HG03460 (cell line): ENCODE results near the gene FBXO27.
"Not testable (repeated sequence)": the region's sequence is repeated elsewhere in the genome, so short reads cannot be mapped to it uniquely, and the experiment has no call there.

ENCODE experiments used
- ATAC-seq: cut with Tn5 transposase; IDR thresholded peaks from one replicate; pipeline ENCODE4 v1.9.1; 2021; ENCODE audit not compliant: unreplicated experiment

Gene FBXO27, protein sequence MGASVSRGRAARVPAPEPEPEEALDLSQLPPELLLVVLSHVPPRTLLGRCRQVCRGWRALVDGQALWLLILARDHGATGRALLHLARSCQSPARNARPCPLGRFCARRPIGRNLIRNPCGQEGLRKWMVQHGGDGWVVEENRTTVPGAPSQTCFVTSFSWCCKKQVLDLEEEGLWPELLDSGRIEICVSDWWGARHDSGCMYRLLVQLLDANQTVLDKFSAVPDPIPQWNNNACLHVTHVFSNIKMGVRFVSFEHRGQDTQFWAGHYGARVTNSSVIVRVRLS

DNA sequence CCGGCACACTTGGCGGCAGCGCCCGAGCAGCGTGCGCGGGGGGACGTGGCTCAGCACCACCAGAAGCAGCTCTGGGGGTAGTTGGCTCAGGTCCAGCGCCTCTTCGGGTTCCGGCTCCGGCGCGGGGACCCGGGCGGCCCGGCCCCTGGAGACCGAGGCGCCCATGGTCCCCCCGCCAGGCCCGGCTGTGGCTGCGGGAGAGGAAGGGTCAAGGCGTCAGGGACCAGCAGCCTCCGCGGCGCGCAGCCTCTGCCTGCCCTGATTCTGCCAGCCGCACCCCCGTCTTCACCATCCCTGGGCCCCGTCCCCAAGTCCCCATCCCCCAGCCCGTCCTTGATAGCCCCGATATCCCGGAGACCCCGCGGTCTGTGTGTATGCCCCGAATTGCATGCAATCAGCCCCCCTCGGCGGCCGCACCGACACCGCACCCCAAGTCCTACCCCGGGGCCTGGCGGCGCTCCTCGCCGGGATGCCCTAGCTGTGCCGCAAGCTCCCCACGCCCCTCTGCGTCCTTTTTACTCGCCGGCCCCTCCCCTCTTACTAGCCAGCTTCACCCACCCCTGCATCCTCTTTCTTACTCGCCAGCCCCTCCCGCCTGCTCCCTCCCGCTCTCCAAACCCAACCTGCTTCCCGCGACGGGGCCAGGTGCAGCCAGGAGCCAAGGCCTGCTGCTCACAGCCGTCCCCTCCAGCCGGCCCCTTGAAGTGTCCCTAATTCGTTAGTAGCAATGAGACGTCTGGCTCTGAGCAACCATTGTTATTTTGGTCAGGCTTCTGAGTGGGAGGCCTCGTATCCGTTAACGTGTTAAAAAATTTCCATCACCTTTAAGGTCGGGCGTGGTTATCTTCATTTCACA is at the start of gene FBXO27:
Gene FBXO27, minus strand, starts transcription at position 487 of the 856 bp plus-strand sequence. Its CDS starts 322 bp downstream, at position 165.
- ATAC-seq, result no peak

DNA sequence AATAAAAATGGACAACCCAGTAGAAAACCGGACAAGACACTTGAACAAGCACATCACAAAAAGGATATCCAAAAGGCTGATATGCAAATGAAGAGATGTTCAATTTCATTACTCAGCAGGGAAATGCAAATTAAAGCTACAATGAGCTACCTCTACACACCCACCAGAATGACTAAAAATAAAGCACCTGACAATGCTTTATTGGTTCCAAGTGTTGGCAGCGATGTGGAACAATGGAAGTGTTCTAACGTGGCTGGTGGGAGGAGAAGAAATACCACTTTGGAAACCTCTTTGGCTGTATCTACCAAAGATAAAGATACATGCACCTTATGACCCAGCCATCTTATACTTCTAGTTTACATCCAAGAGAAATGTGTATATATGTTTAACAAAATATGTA is 48.1 kb upstream of the FBXO27 start:
- ATAC-seq, result no peak

DNA sequence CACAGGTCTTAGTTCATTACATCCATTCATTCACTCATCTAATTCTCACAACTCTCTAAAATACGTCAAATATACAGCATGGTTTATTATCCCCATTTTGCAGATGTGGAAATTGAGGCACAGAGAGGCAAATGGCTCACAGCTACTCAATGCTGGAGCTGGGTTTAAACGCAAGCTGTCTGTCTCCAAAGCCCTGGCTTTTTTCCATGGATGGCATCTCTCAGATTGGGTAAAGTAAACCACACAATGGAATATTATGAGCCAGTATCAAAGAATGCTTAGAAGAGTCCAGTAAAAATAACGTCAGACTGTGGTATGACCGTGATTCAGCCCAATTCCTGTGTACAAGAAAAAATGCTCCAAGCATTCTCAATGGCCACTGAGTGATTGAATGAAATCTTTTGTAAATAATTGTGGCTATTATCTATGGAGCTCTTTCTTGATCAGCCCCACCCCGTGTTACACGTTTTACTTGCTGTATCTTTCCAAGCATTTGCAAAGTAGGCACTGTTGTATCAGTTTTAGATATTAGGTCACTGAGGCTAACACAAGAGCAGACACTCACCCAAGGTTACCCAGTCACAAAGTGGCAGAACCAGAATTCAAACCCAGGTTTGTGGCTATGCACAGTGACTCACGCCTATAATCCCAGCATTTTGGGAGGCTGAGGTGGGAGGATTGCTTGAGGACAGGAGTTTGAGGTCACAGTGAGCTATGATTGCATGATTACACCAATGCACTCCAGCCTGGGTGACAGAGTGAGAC is 46.3 kb upstream of the FBXO27 start:
- no peak for ATAC-seq

DNA sequence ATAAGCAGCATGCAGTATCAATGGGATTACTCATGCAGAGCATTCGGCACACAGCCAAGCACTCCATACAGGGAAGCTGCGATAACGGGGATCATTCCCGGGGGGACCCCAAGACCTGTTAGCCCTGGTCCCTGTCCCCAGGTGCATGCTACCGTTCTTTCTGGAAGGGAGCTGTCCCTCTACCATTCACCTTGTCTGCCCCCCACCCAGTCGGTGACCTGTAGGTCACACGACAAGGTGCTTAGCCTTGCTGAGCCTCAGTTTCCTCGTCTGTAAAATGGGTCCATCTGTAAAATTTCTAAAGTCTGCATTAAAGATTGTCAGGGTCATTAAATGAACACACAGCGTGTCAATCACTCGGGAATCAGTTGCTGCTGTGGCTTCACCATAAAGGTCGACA is 45.0 kb upstream of the FBXO27 start:
- ATAC-seq, result no peak

DNA sequence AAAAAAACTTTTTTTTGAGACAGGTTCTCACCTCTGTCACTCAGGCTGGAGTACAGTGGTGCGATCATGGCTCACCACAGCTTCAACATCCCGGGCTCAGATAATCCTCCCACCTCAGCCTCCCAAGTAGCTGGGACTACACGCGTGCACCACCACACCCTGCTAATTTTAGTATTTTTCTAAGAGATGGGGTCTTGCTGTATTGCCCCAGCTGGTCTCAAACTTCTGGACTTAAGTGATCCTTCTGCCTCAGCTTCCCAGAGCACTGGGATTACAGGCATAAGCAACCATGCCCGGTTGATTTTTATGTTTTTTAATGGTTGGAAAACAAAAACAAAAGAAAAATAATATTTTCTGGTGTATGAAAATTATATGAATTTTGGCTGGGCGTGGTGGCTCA is 42.6 kb upstream of the FBXO27 start:
- ATAC-seq, result no peak

DNA sequence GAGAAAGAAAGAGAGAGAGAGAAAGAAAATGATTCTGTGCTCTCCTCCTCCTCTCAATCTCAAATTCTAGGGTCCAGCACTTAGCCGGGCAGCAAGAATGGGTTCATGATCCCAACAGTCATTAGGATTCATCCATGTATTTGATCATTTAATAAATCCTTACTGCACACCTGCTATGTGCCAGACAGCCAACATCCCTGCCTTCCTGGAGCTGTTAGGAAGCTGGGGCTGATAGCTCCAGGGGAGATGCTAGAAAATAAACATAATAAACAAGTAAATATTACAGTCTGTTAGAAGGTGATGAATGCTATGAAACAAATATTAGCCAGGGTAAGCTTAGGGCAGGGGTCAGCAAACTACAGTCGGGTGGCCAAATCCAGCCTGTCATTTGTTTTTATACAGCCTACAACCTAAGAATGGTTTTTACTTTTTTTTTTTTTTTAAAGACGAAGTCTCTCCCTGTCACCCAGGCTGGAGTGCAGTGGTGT is 41.9 kb upstream of the FBXO27 start:
- no peak for ATAC-seq

DNA sequence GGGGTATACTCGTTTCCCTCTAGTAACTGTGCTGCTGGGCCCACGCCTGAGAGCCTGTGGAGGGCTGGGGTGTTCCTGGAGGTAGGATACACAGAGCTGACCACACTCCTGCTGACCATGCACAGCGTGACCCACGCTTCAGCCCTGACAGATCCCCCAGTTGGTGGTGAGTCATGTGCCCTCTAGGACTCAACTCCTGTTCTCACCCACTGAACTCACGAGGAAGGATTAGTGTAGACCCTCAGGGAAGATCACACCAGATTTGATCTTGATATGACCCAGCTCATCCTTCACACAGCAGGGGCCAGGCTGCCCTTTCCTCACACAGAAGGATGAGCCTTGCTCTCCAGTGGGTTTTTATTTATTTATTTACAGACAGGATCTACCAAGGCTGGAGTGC is 38.5 kb upstream of the FBXO27 start:
- no peak for ATAC-seq

DNA sequence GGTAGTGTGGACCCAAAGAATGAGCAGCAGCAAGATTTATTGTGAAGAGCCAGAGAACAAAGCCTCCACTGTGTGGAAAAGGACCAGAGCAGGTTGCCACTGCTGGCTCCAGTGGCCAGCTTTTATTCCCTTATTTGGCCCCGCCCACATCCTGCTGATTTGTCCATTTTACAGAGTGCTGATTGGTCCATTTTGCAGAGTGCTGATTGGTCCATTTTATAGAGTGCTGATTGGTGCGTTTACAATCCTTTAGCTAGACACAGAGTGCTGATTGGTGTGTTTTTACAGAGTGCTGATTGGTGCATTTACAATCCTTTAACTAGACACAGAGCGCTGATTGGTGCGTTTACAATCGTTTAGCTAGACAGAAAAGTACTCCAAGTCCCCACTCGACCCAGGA is 35.9 kb upstream of the FBXO27 start:
- not testable (repeated sequence) for ATAC-seq

DNA sequence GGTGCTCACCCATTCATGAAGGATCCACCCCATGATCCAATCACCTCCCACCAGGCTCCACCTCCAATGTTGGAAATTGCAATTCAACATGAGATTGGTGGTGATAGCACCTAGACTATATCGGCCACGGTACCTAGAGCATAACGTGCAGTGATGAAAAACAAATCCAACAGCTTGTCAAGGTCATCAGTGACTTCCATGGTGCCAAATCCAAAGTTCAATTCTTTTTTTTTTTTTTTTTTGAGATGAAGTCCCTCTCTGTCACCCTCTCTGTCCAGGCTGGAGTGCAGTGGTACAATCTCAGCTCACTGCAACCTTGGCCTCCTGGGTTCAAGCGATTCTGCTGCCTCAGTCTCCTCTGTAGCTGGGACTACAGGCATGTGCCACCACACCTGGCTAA is 34.8 kb upstream of the FBXO27 start:
- no peak for ATAC-seq

DNA sequence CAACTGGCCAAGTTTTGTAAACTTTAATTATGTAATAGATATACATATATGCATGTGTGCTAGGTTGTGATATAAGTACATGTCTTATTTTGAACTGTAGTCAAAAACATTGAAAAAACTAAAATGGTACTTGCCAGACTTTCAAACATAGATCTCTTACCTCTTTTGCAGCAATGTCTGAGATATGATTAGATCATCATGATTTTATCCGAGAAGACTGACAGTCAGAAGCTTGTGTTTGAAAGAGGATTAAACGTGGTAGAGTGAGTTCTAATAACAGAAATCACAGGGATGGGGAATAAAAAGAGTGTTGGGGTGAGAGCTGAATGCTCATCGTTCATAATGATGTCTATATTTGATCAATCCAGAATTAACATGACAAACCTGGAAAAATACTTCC is 33.6 kb upstream of the FBXO27 start:
- no peak for ATAC-seq

DNA sequence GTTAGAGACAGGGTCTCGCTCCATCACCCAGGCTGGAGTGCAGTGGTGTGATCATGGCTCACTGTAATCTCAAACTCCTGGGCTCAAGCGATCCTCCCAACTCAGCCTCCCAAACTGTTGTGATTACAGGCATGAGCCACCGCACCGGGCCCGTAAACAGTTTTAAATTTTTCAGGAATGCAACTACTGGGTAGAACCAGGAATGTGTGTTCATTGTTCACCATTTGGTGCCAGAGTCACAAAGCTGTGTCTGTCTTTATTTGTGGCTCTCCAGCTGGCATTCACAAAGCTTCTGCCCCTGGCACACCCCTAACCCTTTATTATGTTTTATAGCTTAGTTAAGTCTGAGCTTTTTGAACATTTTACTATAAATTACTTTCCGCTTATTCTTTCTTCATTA is 32.1 kb upstream of the FBXO27 start:
- no peak for ATAC-seq

DNA sequence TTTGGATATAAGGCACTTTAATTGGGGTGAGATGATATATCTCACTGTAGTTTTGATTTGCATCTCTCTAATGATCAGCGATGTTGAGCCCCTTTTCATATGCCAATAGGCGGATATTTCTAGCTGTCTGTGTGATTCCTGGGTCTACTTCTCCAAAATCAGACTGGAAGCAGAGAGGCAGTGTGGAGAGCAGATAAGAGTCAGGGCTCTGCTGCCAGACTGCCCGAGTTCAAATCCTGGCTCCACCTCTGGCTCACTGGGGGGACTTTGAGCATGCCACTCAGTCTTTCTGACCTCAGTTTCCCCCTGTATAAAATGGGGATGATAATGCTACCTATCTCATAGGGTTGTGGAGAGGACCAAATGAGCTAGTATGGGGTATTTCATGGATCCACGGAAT is 27.8 kb upstream of the FBXO27 start:
- ATAC-seq, result no peak

DNA sequence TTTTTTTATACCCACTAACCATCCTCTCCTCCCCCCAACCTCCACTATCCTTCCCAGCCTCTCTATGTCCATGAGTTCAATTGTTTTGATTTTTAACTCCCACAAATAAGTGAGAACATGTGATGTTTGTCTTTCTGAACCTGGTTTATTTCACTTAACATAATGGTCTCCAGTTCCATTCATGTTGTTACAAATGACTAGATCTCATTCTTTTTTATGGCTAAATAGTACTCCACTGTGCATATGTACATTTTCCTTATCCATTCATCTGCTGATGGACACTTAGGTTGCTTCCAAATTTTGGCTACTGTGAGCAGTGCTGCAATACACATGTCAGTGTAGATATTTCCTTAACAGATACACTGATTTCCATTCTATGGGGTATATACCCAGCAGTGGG is 27.0 kb upstream of the FBXO27 start:
- no peak for ATAC-seq

DNA sequence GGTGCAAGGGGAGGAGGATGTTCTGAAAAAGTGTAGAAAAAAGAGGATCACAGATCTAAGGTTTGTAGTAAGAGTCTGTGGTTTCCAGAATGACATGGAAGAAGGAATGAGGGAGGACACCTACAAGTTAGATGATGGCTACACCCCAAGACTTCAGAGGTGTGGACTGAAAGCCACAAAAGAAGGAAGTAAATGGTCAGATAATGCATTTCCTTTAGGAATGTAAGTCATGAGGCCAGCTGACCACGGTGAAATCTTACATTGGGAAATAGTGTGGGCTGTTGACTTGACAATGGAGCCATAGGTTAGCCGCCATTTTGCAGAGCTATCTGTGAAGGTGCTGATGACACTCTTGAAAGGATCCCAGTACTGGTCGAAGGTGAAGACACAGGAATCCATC is 25.3 kb upstream of the FBXO27 start:
- ATAC-seq, result no peak

DNA sequence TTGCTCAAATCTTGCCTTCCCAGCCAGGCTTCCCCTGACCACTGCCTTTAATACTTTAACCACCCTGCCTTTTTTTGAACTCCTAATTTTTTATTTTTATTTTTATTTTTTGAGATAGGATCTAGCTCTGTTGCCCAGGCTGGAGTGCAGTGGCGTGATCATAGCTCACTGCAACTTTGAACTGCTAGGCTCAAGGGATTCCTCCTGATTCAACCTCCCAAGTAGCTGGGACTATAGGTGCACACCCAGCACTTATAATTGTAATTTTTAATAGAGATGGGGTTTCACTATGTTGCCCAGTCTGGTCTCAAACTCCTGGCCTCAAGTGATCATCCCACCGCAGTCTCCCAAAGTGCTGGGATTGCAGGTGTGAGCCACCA is 21.7 kb upstream of the FBXO27 start:
- ATAC-seq, result no peak

DNA sequence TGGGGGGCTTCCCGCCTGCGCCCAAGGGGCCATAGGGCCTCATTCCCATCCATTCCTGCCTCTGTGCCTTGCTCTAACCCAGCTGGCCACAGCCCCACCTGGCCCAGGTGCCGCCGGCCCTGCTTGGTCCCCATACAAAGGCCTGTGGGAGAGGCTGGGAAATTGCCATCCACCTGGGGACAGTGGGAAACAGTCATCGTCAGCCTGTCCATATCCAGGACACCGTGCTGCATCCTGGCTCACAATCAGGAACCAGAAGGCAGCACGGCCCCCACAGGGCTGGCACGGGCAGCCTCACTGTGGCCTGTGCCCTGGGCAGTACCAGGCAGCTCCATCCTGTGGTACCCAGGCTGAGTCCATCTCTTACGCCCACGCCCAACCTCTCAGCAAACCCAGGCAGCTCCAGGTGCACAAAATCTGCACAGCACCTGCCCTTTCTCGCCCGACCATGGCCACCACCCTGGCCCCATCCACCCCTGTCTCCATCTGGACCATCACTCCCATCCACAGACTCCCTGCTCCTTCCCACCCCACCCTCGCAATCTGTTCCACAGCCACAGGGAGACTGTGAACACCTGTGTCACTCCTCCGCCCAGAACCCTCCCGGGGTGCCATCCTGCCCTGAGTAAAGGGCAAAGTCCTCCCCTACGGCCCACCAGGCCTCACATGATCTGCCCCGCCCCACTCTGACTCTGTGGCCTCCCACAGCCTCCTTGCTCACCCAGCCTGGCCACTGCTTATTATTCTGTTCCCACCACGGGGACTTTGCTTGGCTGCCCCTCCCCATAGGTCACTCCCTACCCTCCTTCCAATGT is 21.1 kb upstream of the FBXO27 start:
- no peak for ATAC-seq

DNA sequence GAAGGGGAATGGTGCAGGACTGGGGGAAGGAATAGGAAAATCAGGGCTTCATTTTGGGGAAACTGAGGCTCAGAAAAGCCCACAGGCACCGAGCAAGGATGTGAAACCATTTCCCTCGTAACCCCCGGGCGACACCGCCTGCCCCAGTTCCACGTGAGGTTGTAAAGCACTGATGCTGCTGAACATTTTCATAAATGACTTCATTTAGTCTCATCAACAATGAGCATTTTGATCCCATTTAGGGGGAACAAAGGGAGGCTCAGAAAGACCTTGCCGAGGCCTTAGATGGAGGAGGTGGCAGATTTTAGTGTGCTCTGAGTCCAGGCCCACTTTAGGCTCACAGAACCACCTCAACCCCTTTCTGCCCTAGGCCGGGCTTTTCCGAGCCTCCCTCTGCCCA is 20.5 kb upstream of the FBXO27 start:
- no peak for ATAC-seq

DNA sequence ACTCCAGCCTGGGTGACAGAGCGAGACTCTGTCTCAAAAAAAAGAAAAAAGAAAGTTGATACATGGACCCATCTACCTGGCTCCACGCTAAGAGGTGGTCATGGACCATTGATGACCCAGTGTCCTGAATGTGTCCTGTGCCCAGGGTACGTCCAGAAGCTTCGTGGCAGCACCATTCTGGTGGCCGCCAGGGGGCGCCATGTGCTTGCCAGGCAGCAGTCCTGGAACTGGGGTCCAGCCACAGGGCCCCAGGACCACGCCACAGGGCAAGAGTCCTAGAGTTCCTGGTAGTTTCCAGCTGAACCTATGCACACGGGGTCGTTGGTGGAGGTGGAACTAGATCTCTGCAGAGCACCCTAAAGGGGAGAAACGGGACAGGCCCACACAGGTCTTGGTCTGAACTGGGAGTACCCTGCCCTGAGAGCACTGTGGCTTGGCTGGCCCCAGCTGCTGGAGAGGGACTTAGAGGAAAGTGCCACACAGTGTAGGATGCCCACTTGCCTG is 19.9 kb upstream of the FBXO27 start:
- no peak for ATAC-seq

DNA sequence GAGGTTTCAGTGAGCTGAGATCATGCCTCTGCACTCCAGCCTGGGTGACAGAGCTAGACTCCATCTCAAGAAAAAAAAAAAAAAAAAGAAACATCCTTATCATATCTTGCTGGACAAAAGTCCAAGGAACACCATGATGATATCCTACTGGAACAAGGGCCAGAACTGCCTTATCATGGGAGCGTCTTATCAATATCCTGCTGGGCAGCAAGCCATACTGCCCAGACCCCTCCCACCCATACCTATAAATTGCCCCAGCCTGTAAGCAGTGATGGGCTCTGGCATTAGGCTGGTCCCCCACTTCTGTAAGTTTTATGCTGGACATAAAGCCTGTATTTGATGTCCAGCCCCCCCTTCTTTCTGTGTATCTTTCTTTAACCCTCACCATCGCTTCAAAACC is 14.7 kb upstream of the FBXO27 start:
- no peak for ATAC-seq

DNA sequence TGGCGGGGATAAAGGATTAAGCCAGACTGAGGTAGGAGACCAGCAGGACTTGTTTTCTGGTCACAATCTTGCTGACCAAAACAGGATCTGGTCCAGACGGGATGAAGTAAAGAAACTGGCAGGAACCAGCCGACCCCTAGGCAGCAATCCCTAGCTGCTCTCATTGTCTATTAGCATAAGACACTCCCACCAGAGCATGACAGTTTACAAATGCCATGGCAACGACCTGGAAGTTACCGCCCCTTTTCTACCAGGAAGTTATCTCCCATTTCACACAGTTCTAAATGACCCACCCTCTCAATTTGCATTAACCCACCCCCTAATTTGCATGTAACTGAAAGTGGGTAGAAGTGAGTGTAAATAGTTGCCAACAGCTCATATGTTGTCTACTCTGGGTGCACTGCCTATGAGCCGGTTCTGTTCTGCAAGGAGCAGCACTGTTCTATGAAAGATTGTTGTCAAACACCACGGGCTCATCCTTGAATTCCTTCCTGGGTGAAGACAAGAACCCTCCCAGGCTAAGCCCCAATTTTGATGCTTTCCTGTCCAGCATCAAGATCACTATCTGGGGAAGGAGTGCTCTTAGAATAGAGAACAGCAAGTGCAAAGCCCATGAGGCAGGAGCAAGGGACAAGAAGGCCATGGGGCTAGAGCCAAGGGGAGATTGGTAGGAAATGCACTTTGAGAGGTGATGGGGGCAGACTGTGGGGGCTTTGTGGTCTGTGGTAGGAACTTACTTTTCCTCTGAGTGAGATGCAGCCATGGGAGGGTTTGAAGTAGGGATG is 13.9 kb upstream of the FBXO27 start:
- no peak for ATAC-seq
